A549 (cell line): ENCODE measurements around the gene AAK1.

Experiments
- CBX2 ChIP-seq: fragments of 200-600 bp; sonication (generic); IDR thresholded peaks from 2 replicates; pipeline ENCODE4 v1.6.1; 2016; ENCODE audit warnings: low read depth, mild to moderate bottlenecking, borderline replicate concordance
- CHD2 ChIP-seq: fragments of 150-350 bp; IDR thresholded peaks from 2 replicates; pipeline ENCODE4 v1.6.1; 2014; ENCODE audit warnings: low read length; ENCODE audit not compliant: partially characterized antibody
- CTCF ChIP-seq: fragments of >200 bp; sonication (Bioruptor Twin); formaldehyde crosslinking; IDR thresholded peaks from 3 replicates; pipeline ENCODE4 v1.5.1; 2016
- ELK1 ChIP-seq: fragments of 150-350 bp; IDR thresholded peaks from 2 replicates; pipeline ENCODE4 v1.6.1; 2014; ENCODE audit warnings: low read depth, mild to moderate bottlenecking, low read length
- EP300 ChIP-seq, 2 experiments: fragments of >200 bp; sonication (Bioruptor Twin); formaldehyde crosslinking; IDR thresholded peaks; 2 replicates in 1 of 2; 3 replicates in 1 of 2; pipeline ENCODE4 v1.6.1; 2016 to 2017
- JUN ChIP-seq, 2 experiments: fragments of >200 bp; sonication (Bioruptor Twin); formaldehyde crosslinking; IDR thresholded peaks; 2 replicates in 1 of 2; 3 replicates in 1 of 2; pipeline ENCODE4 v1.6.1; 2016 to 2017
- POLR2A ChIP-seq: IDR thresholded peaks from 2 replicates; pipeline ENCODE4 v1.6.1; 2012; ENCODE audit warnings: mild to moderate bottlenecking, low read length
- RAD21 ChIP-seq, 2 experiments: fragments of >200 bp in 1 of 2; sonication (Bioruptor Twin) in 1 of 2; formaldehyde crosslinking in 1 of 2; IDR thresholded peaks in 1 of 2; conservative IDR thresholded peaks in 1 of 2; 2 replicates in 1 of 2; 3 replicates in 1 of 2; pipeline ENCODE4 v1.6.1; 2012 to 2018; ENCODE audit warnings: inconsistent platforms in 1 of 2
- SREBF2 ChIP-seq: fragments of 450-650 bp; IDR thresholded peaks from 2 replicates; pipeline ENCODE4 v1.6.1; 2014; ENCODE audit warnings: mild to moderate bottlenecking, moderate library complexity
- TFCP2L1 ChIP-seq: fragments of 250-450 bp; sonication (Bioruptor Pico); IDR thresholded peaks from 2 replicates; pipeline ENCODE4 v1.5.0; 2021; ENCODE audit warnings: mild to moderate bottlenecking

GRCh38 chr2:69625078-69625795 lies 18.3 kb downstream of the AAK1 start:
- TF ChIP-seq SREBF2 (no peak), CTCF (no peak), TFCP2L1 (no peak), CBX2 (no peak), EP300 (IDR thresholded peaks at IDR 0.05) (no peak), CHD2 (no peak), JUN (IDR thresholded peaks at IDR 0.05) (no peak), POLR2A (no peak), ELK1 (no peak), RAD21 (conservative IDR thresholded peaks at IDR 0.05 in 1 of 2, IDR thresholded peaks at IDR 0.05 in 1 of 2) (no peak)
